Peyer's patch (tissue), 4 donors: ENCODE measurements around the gene TBP. TPM values are rescaled to one million over a fixed set of nuclear protein-coding genes. Genes with fewer than 3 reads are reported as not detected.
A peak's percentile ranks its signal among the peaks of the same experiment; 100 is the strongest.

ENCODE experiments used
- DNase-seq, 3 donors: peaks; one replicate each; pipeline ENCODE4 v3.0.0-alpha.2; 2017 to 2019
- H3K27ac ChIP-seq, 4 donors: fragments of 200-600 bp; sonication (generic); one replicate each; pipeline ENCODE4 v1.5.1; 2016 to 2019
- H3K27me3 ChIP-seq, 2 donors: fragments of 200-600 bp; sonication (generic); one replicate each; pipeline ENCODE4 v1.5.1; 2019
- H3K36me3 ChIP-seq, 3 donors: fragments of 200-600 bp; sonication (generic); one replicate each; pipeline ENCODE4 v1.5.1; 2016 to 2019
- H3K4me1 ChIP-seq, 4 donors: fragments of 200-600 bp; sonication (generic); one replicate each; pipeline ENCODE4 v1.5.1; 2016 to 2019
- H3K4me3 ChIP-seq, 4 donors: fragments of 200-600 bp; sonication (generic); 1 replicate in 3 of 4; 2 replicates in 1 of 4; pipeline ENCODE4 v1.5.1; 2016 to 2019; ENCODE audit warnings: mild to moderate bottlenecking in 1 of 4
- H3K9me3 ChIP-seq, 4 donors: fragments of 200-600 bp; sonication (generic); one replicate each; pipeline ENCODE4 v1.5.1; 2016 to 2019; ENCODE audit warnings: mild to moderate bottlenecking in 1 of 4
- CTCF ChIP-seq, 6 experiments: fragments of 450-650 bp in 4 of 6; fragments of 200-600 bp in 2 of 6; sonication (generic) in 1 of 6; IDR thresholded peaks; one replicate each; pipeline ENCODE4 v1.5.1; 2017 to 2019; ENCODE audit warnings: antibody characterized with exemption in 6 of 6, mild to moderate bottlenecking in 3 of 6, moderate library complexity in 1 of 6
- POLR2A ChIP-seq, 2 donors: fragments of 450-650 bp; IDR thresholded peaks; one replicate each; pipeline ENCODE4 v1.5.1; 2017; ENCODE audit warnings: antibody characterized with exemption in 2 of 2, mild to moderate bottlenecking in 2 of 2, moderate library complexity in 2 of 2
- total RNA-seq, 4 donors: library from RNA; depleted of rRNA; stranded (reverse); fragments of >200 nt; gene quantifications; one replicate each; pipeline ENCODE4 v1.1.0, GENCODE V29; 2016

Gene TBP
- total RNA-seq, 4 donors from 2014 or later: 14.2 to 37.1 (median 33.7) TPM

- DNase-seq: no peak
- Histone ChIP-seq H3K27me3 (no peaks in the 10 kb centered on the region), H3K27ac (no peak overlapping the region), H3K4me3 (no peak overlapping the region), H3K9me3 (no peaks in the 10 kb centered on the region), H3K36me3 (peaks cover 0 to 92% (median 0%) of the 10 kb centered on the region in 3 donors), H3K4me1 (peaks cover 0 to 20% (median 0%) of the 10 kb centered on the region in 4 donors)
- TF ChIP-seq POLR2A (IDR thresholded peaks at IDR 0.05): no peak
- TF ChIP-seq CTCF (IDR thresholded peaks at IDR 0.05): no peak
These were observed 8.8 kb upstream of the TBP start for GRCh38 chr6:170545405-170545804.

GRCh38 chr6:170552765-170553533 lies 1.2 kb upstream of the TBP start, which contains the start of gene PSMB1:
TSS of gene PSMB1 (minus strand) at chr6:170553307. CDS start at chr6:170553242, 65 bp downstream.
- DNase-seq: peak; percentile 93 to 97 (median 96)
- H3K36me3 ChIP-seq: peaks cover 0 to 28% (median 0%) of the 10 kb centered on the region in 3 donors
- no peaks in the 10 kb centered on the region for H3K9me3 ChIP-seq
- peak within 1 kb of the TSS; percentile 89 to 94 (median 92) for H3K27ac ChIP-seq
- peak within 1 kb of the TSS; percentile 62 to 85 (median 76) for H3K4me3 ChIP-seq
- TF ChIP-seq CTCF (IDR thresholded peaks at IDR 0.05) (no peak), POLR2A (IDR thresholded peaks at IDR 0.05) (peak; percentile 82 to 90)
- no peaks in the 10 kb centered on the region for H3K27me3 ChIP-seq
- peaks cover 0 to 54% (median 9%) of the 10 kb centered on the region in 4 donors for H3K4me1 ChIP-seq

- Histone ChIP-seq H3K27ac (peak overlapping the region; percentile 89 to 94 (median 92)), H3K9me3 (no peaks in the 10 kb centered on the region), H3K36me3 (peaks cover 0 to 22% (median 0%) of the 10 kb centered on the region in 3 donors), H3K27me3 (no peaks in the 10 kb centered on the region), H3K4me3 (peak overlapping the region; percentile 62 to 85 (median 76)), H3K4me1 (peaks cover 0 to 52% (median 9%) of the 10 kb centered on the region in 4 donors)
- DNase-seq: no peak
- TF ChIP-seq POLR2A (IDR thresholded peaks at IDR 0.05) (no peak), CTCF (IDR thresholded peaks at IDR 0.05) (no peak)
These were observed 596 bp upstream of the TBP start for GRCh38 chr6:170553534-170554012.

- TF ChIP-seq CTCF (IDR thresholded peaks at IDR 0.05) (no peak), POLR2A (IDR thresholded peaks at IDR 0.05) (no peak)
These were observed 598 bp downstream of the TBP start for GRCh38 chr6:170554796-170555137.

GRCh38 chr6:170555305-170555704 lies 1.1 kb downstream of the TBP start:
- DNase-seq: no peak
- Histone ChIP-seq H3K9me3 (no peaks in the 10 kb centered on the region), H3K27me3 (no peaks in the 10 kb centered on the region), H3K36me3 (peaks cover 0 to 6% (median 0%) of the 10 kb centered on the region in 3 donors), H3K27ac (no peak overlapping the region), H3K4me1 (peaks cover 0 to 34% (median 9%) of the 10 kb centered on the region in 4 donors), H3K4me3 (peak overlapping the region; percentile 62 to 85 (median 76))
- TF ChIP-seq CTCF (IDR thresholded peaks at IDR 0.05) (no peak), POLR2A (IDR thresholded peaks at IDR 0.05) (no peak)

More at GRCh38 chr6:170554796-170555137, 598 bp downstream of the TBP start:
- H3K27me3 ChIP-seq: no peaks in the 10 kb centered on the region
- peak overlapping the region; percentile 62 to 85 (median 76) for H3K4me3 ChIP-seq
- H3K4me1 ChIP-seq: peaks cover 0 to 40% (median 9%) of the 10 kb centered on the region in 4 donors
- DNase-seq: no peak
- H3K36me3 ChIP-seq: peaks cover 0 to 12% (median 0%) of the 10 kb centered on the region in 3 donors
- H3K27ac ChIP-seq: peak overlapping the region; percentile 89 to 94 (median 92)
- no peaks in the 10 kb centered on the region for H3K9me3 ChIP-seq
